Heart left ventricle (tissue), 13 donors: ENCODE measurements around the gene ZBTB9.

Experiments used
- CTCF ChIP-seq, 12 donors: fragments of 200-600 bp; sonication (generic) in 4 of 12; IDR thresholded peaks; one replicate each; pipeline versions ENCODE4 v1.5.0 to v1.8.0; 2018 to 2022; ENCODE audit warnings: antibody characterized with exemption in 12 of 12, mild to moderate bottlenecking in 5 of 12
- POLR2A ChIP-seq, 2 donors: fragments of 450-650 bp; IDR thresholded peaks; one replicate each; pipeline ENCODE4 v1.6.1; 2017; ENCODE audit warnings: antibody characterized with exemption in 2 of 2, mild to moderate bottlenecking in 2 of 2, moderate library complexity in 2 of 2
- donor health status: ischemic (EF 13 %, LVEDD 7.1; RV severe dilation, severe dysfunction).
- donor health status: DM: no; HTN: yes; CAD: no.
- donor health status: DM: no; HTN: no; CAD: no.
- donor health status: ischemic (EF 25% LVEDD 6.9; RV normal size, moderate dysfunction).
- donor health status: ischemic (EF 25% LVEDD 5.7; RV mildly dilated, moderate dysfunction).
- donor health status: ischemic (EF 35%, LVEDD 5.7; RV mildly dilated, moderate dysfunction).
- donor health status: nonischemic (EF 11% LVEDD 7.7; RV severe dilation, severe dysfunction).
- donor health status: DM: yes; HTN: yes; CAD: no.
- donor health status: PGD.
- donor health status: ischemic (EF 29% LVEDD 5.4; RV normal size, mild dysfunction).
- donor health status: nonischemic (EF 23%, LVEDD 6.1; RV moderate dilation, normal function).

GRCh38 chr6:33450434-33450833, 3.9 kb upstream of the ZBTB9 start:
- TF ChIP-seq CTCF (IDR thresholded peaks at IDR 0.05) (no peak), POLR2A (IDR thresholded peaks at IDR 0.05) (no peak)
